H54 (cell line): Measurements from ENCODE around the gene SLC41A1.

Experiments used
- DNase-seq: peaks from one replicate; pipeline ENCODE4 v3.0.0; 2011; ENCODE audit warnings: low spot score, mixed read lengths; ENCODE audit not compliant: insufficient read length
- FAIRE-seq: peaks from 3 replicates; lab custom pipeline; 2011; peaks lifted over from hg19 to GRCh38; lab: Jason Lieb, UNC
- POLR2A ChIP-seq: IDR thresholded peaks from 2 replicates; pipeline ENCODE4 v1.6.1; 2011; ENCODE audit warnings: low read depth, mild to moderate bottlenecking, low read length

SLC41A1 gene

DNA sequence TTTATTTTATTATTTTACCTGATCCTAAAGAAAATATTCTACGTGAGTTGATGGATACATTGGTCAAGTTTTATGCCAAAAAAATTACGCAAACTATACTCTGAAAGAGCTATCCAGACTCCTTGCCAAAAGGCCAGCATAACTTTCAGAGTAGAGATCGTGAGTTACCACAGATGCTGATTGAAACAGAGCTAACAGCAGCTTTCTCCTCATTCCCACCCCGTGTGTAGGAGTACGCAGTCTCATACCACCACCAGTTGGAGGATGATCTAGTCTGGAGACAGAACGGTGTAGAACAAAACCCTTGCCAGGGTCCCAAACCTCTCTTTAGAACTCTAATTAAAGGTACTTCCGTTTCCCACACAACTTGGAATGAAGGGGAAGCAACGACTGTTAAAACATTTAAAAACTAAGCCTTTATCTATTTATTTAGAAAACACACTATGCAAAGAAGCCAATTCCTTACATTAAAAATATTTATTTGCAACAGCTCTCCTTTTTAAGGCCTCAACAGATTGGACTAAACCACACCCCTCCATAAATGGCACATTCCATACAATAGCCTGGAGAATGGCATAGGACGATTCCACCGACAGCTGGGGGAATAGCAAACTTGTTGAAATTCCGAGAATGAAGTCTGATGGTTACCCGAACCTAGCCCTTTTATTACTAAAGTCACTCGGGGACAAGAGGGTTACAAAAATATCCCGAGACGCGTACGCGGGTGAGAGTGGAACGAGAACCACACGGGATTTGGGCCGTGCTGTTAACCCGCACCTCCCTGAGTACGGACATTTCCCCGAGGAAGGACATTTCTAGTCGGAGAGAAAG, 64.4 kb downstream of the SLC41A1 start:
- TF ChIP-seq POLR2A, result no peak
- DNase-seq (peak; percentile 9), FAIRE-seq (no peak)

DNA sequence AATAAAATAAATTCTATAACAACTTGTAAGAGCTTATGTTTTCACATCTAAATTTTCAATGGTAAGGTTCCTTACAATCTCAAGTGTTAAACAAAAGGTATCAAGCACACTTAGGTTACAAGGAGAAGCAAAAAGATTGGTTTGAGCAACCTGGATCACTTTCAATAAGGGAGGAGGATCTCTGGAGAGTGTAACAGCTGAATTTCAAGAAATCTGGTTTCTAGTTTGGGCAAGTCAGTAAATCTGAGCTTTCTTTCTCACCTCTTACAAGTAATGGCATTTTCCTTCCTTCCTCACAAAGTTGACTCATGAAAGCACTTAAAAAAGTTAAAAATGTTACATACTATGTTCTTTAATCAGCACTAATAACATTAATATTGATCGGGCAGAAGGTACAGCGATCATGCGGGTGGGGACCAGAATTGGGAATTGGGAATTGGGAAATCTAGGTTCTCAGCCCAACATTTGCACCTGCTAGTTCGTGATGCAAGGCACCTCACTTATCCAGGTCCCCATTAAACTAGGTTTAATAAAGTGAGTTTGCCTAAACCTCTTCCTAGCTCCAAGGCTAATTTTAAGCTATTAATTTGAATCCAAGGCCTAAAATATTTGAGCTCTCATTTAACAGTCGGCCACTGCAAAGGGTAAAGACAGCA, 66.1 kb downstream of the SLC41A1 start:
- DNase-seq (no peak), FAIRE-seq (no peak)
- no peak for TF ChIP-seq POLR2A

DNA sequence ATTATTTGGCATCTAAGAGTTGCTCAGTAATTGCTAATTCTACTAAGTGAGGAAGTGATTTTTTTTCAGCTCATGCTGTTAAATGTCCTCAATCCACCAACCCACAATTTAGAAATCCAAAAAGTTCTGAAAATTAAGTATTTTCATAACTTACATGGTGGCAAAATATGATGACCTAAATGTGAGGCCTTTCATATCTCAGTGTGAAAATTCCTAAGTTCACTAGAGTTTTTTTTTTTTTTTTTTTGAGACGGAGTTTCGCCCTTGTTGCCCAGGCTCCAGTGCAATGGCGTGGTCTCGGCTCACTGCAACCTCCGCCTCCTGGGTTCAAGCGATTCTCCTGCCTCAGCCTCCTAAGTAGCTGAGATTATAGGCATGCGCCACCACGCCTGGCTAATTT, 68.6 kb downstream of the SLC41A1 start:
- FAIRE-seq (no peak), DNase-seq (no peak)
- TF ChIP-seq POLR2A, result no peak

DNA sequence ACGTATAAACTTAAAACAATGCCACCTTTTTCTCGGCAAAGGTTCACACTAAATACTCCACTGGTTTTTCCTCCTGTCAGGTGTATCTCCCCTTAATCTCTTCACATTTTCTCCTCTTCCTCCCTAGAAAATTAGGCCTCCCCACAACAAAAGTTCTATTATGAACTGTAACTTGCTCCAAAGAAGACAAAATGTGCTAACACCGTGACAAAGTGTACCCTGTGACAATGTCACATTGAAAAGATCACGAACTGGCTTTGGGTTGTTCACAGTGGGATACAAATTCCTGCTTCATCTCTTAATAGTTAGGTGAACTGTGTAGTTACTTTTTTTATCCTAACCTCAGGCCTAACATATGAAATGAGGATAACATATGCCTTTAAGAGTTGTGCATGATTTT, 69.0 kb downstream of the SLC41A1 start:
- FAIRE-seq (no peak), DNase-seq (no peak)
- no peak for TF ChIP-seq POLR2A

DNA sequence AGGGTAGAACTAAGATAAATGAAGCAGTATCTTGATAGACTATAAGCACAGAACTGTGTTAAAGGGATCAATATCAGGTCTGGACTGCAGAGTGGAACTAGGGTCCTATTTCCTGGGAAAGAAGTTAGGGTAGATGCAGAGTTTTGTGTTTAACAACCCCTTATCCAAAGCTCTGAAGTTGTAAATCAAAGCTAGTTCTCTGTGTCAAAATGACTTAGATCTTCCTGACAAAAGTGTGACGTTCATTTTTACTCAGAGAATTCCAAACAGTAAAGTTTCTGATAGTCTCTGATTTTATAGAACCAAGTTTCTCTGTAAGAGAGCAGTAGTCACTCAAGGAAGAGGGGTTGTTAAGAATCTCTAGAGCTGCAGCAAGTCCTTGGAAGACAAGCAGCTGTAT, 71.3 kb downstream of the SLC41A1 start:
- FAIRE-seq, result no peak
- TF ChIP-seq POLR2A, result no peak

DNA sequence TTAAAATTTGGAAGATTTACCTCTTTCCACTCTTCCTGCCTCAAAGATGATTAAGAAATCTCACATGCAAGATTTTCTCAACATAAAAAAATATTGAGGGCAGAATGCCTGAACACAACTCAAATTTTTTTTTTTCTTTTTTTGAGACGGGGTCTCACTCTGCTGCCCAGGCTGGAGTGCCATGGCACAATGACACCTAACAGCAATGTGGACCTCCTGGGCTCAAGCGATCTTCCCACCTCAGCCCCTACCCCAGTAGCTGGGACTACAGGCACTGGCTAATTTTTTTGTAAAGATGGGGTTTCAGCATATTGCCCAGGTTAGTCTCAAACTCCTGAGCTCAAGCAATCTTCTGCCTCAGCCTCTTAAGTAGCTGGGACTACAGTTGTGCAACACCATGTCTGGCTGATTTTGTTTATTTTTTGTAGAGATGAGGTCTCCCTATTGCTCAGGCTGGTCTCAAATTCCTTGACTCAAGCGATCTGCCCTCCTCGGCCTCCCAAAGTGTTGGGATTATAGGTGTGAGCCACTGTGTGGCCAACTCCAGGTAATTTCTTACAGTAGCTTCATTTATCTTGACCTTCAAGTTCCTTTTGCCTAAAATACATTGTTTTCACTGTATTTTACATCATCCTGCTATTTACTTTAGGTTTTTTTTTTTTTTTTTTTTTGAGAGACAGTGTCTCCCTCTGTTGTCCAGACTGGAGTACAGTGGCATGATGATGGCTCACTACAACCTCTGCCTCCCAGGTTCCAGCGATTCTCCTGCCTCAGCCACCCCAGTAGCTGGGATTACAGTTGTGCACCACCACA, 73.4 kb downstream of the SLC41A1 start:
- no peak for DNase-seq
- TF ChIP-seq POLR2A, result no peak
- FAIRE-seq, result no peak

More for the DNA sequence above, 71.3 kb downstream of the SLC41A1 start:
- DNase-seq, result no peak
